Measurements from ENCODE around the gene CHSY1. TPM values are rescaled to one million over a fixed set of nuclear protein-coding genes. Genes with fewer than 3 reads are reported as not detected.

The CHSY1 gene
- total and polyA plus RNA-seq, 2 of the 13 experiments (the other 11 are each of a cell fraction or from before 2014, with no cell fraction given), result 13.3 to 13.7 TPM

- Histone ChIP-seq H3K27ac (ENCODE audit: extremely low read length, insufficient read depth, low read length) (no peak overlapping the region), H4K20me1 (ENCODE audit: insufficient read depth, low read length) (no peaks in the 10 kb centered on the region), H3K4me1 (ENCODE audit: insufficient read depth, low read length) (peaks cover 31% of the 10 kb centered on the region), H3K79me2 (ENCODE audit: insufficient read depth, low read length) (no peaks in the 10 kb centered on the region), H3K27me3 (ENCODE audit: control insufficient read depth in 1 of 2, insufficient read depth in 2 of 2, low read length in 2 of 2) (peaks cover 3 to 10% of the 10 kb centered on the region in 2 experiments; a peak in 4 of 5 replicates), H3K9me3 (ENCODE audit: low read length) (no peaks in the 10 kb centered on the region), H3K4me2 (ENCODE audit: low read depth, low read length) (peak overlapping the region; percentile 54), H3K36me3 (replicated peaks in 1 of 2; ENCODE audit: control insufficient read depth in 1 of 2, insufficient read depth in 2 of 2, low read length in 2 of 2) (no peaks in the 10 kb centered on the region), H3K4me3 (replicated peaks in 1 of 3; ENCODE audit: insufficient read depth in 1 of 3, low read depth in 2 of 3, low read length in 3 of 3) (no peak overlapping the region; a peak in 1 of 6 replicates), H2AFZ (ENCODE audit: low read length) (no peak overlapping the region), H3K9ac (ENCODE audit: insufficient read depth, low read depth, low read length) (no peak overlapping the region)
- ChIA-PET POLR2A (no interaction called here), CTCF (ENCODE audit: low intra/inter-chr PET ratio, low total read pairs) (no interaction called here)
- FAIRE-seq, result no peak
- intact Hi-C loops (cut with micrococcal nuclease; ENCODE audit: unreplicated experiment) (no loop called here), in situ Hi-C loops (cut with HindIII; ENCODE audit: extremely low pct_ligation_motif_present, low pct_unique_long_range_greater_than_20kb) (no loop called here)
- ATAC-seq, result peak; percentile 42
- WGBS (ENCODE audit: low lambda C conversion rate), result 6% methylated on average over 11 of the region's 14 CpGs
- no TSS peak for BruUV-seq (replicated peaks)
- DNase-seq (ENCODE audit: low spot score), result no peak
- TF ChIP-seq NR2F2 (IDR thresholded peaks at IDR 0.05; ENCODE audit: borderline replicate concordance, low read depth) (peak; percentile 38; the same call in 1 of the 2 replicates), REPIN1 (CRISPR knock-in tag; IDR thresholded peaks at IDR 0.05; ENCODE audit: borderline replicate concordance, low read depth) (no peak), CTCF (CRISPR knock-in tag; IDR thresholded peaks at IDR 0.05) (0 out of 2 replicates have a peak, but pooled peaks have one; percentile 6), GABPA (IDR thresholded peaks at IDR 0.05; ENCODE audit: low read depth, low read length) (no peak; the same call in 1 of the 2 replicates), GABPA (CRISPR knock-in tag; IDR thresholded peaks at IDR 0.05; ENCODE audit: low read depth) (peak; percentile 62; the same call in 1 of the 2 replicates), RFX3 (CRISPR knock-in tag; IDR thresholded peaks at IDR 0.05) (no peak), GABPB1 (CRISPR knock-in tag; IDR thresholded peaks at IDR 0.05) (peak; percentile 65), ETV5 (CRISPR knock-in tag; IDR thresholded peaks at IDR 0.05; ENCODE audit: borderline replicate concordance) (peak; percentile 40; the same call in 1 of the 2 replicates), ZNF766 (CRISPR knock-in tag; IDR thresholded peaks at IDR 0.05; ENCODE audit: borderline replicate concordance) (no peak), NR2F1 (CRISPR knock-in tag; IDR thresholded peaks at IDR 0.05) (peak; percentile 43 to 60; a peak in 2 of 4 replicates), SOX6 (IDR thresholded peaks at IDR 0.05) (no peak), SOX6 (CRISPR knock-in tag; IDR thresholded peaks at IDR 0.05) (peak; percentile 30; the same call in 1 of the 2 replicates), RFX5 (IDR thresholded peaks at IDR 0.05; ENCODE audit: low read depth, low read length) (peak; percentile 17; the same call in 1 of the 2 replicates), ARID5B (CRISPR knock-in tag; IDR thresholded peaks at IDR 0.05) (0 out of 2 replicates have a peak, but pooled peaks have one; percentile 11), ZNF7 (CRISPR knock-in tag; IDR thresholded peaks at IDR 0.05) (no peak), TRIM22 (IDR thresholded peaks at IDR 0.05) (no peak), NR2F6 (IDR thresholded peaks at IDR 0.05) (peak; percentile 60), NR2F6 (CRISPR knock-in tag; IDR thresholded peaks at IDR 0.05) (peak; percentile 62; the same call in 1 of the 2 replicates), GATAD2A (CRISPR knock-in tag; IDR thresholded peaks at IDR 0.05) (0 out of 2 replicates have a peak, but pooled peaks have one; percentile 19), MTA1 (CRISPR knock-in tag; IDR thresholded peaks at IDR 0.05; ENCODE audit: borderline replicate concordance) (no peak)
Measured at GRCh38 chr15:101135532-101136166, 116.2 kb downstream of the CHSY1 start.

Measured in HepG2 (cell line).